Measurements from ENCODE around the gene ABCC1.

ABCC1 gene

GRCh38 chr16:16093628-16094332, 144.4 kb downstream of the ABCC1 start:
- TF ChIP-seq, protein P1, sequence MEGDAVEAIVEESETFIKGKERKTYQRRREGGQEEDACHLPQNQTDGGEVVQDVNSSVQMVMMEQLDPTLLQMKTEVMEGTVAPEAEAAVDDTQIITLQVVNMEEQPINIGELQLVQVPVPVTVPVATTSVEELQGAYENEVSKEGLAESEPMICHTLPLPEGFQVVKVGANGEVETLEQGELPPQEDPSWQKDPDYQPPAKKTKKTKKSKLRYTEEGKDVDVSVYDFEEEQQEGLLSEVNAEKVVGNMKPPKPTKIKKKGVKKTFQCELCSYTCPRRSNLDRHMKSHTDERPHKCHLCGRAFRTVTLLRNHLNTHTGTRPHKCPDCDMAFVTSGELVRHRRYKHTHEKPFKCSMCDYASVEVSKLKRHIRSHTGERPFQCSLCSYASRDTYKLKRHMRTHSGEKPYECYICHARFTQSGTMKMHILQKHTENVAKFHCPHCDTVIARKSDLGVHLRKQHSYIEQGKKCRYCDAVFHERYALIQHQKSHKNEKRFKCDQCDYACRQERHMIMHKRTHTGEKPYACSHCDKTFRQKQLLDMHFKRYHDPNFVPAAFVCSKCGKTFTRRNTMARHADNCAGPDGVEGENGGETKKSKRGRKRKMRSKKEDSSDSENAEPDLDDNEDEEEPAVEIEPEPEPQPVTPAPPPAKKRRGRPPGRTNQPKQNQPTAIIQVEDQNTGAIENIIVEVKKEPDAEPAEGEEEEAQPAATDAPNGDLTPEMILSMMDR (conservative IDR thresholded peaks at IDR 0.05; ENCODE audit: control insufficient read depth, insufficient read depth, low read depth, low read length): no peak
- no peak for DNase-seq (ENCODE audit: low read depth)
- H3K4me3 ChIP-seq (ENCODE audit: control insufficient read depth, low read depth, low read length): no peak overlapping the region

GRCh38 chr16:16095646-16096045, 146.2 kb downstream of the ABCC1 start:
- TF ChIP-seq, protein P1 (conservative IDR thresholded peaks at IDR 0.05; ENCODE audit: control insufficient read depth, insufficient read depth, low read depth, low read length): no peak
- no peak overlapping the region for H3K4me3 ChIP-seq (ENCODE audit: control insufficient read depth, low read depth, low read length)
- DNase-seq (ENCODE audit: low read depth): peak; percentile 57

DNA sequence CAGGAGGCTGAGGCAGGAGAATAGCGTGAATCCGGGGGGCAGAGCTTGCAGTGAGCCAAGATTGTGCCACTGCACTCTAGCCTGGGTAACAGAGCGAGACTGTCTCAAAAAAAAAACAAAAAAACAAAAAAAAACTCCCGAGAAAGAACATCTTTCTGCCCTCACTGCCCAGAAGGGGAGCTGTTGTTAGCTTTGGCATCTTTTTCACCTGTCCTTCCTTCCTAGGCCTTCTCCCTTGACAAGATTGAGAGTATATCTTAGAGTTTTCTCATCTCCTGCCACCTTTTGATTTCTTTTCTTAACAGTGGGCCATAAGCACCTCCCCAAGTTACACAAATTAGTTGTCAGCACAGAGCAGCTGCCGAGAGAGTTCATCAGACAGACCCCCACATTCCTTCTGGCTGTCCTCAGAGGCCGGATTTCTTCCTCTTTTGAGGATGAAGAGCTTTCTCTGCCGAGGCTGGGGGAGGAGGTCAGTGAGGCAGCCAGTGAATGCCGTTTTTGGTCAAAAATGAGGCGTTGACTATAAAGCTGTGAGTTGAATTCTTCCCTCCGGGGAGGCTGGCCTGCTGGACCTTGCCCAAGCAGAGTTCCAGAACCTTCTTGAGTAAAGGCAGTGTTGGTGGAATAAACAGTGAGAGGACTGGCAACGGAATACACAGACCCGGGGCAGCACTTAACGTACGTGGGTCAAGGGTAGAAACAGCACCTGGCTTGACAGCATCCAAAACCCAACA, 146.9 kb downstream of the ABCC1 start:
- TF ChIP-seq, protein P1 (conservative IDR thresholded peaks at IDR 0.05; ENCODE audit: control insufficient read depth, insufficient read depth, low read depth, low read length): peak; percentile 45
- no peak overlapping the region for H3K4me3 ChIP-seq (ENCODE audit: control insufficient read depth, low read depth, low read length)
- peak; percentile 38 for DNase-seq (ENCODE audit: low read depth)

GRCh38 chr16:16096858-16097213, 147.4 kb downstream of the ABCC1 start:
- H3K4me3 ChIP-seq (ENCODE audit: control insufficient read depth, low read depth, low read length): no peak overlapping the region
- no peak for DNase-seq (ENCODE audit: low read depth)
- TF ChIP-seq, protein P1 (conservative IDR thresholded peaks at IDR 0.05; ENCODE audit: control insufficient read depth, insufficient read depth, low read depth, low read length): no peak

- no peak overlapping the region for H3K4me3 ChIP-seq (ENCODE audit: control insufficient read depth, low read depth, low read length)
- TF ChIP-seq, protein P1 (conservative IDR thresholded peaks at IDR 0.05; ENCODE audit: control insufficient read depth, insufficient read depth, low read depth, low read length): no peak
- no peak for DNase-seq (ENCODE audit: low read depth)
Observed at GRCh38 chr16:16099320-16099719, 149.9 kb downstream of the ABCC1 start.

- H3K4me3 ChIP-seq (ENCODE audit: control insufficient read depth, low read depth, low read length): no peak overlapping the region
- DNase-seq (ENCODE audit: low read depth): no peak
- TF ChIP-seq, protein P1 (conservative IDR thresholded peaks at IDR 0.05; ENCODE audit: control insufficient read depth, insufficient read depth, low read depth, low read length): no peak
Observed at GRCh38 chr16:16100631-16101030, 151.2 kb downstream of the ABCC1 start.
